Measurements from ENCODE around the gene STAU1.
"Not testable (repeated sequence)": the region's sequence is repeated elsewhere in the genome, so short reads cannot be mapped to it uniquely, and the experiment has no call there.

STAU1 gene

DNA sequence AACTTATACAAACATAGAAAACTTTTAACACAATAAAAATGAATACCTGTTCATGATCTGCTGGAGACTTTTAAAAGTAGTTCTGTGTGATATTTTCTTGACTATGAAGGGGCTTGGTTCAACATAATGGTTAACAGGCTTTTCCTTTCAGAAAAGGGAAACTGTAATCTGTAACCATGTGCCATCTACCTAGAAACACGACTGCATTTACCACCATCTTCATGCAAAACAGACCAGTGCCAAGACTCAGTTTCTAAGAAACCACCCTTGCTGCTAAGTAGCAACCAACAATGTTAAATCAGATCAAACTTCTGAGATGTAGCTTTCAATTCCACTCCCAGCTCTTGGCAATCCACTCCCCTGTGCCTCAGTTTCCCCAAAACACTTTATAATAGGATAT, 15.7 kb downstream of the STAU1 start:
- Histone ChIP-seq H3K4me3 (replicated peaks; ENCODE audit: low read depth, low read length) (no peak overlapping the region), H3K27me3 (replicated peaks; ENCODE audit: control insufficient read depth, insufficient read depth, low read length) (no peaks in the 10 kb centered on the region), H3K36me3 (ENCODE audit: control insufficient read depth, insufficient read depth, low read length) (no peaks in the 10 kb centered on the region; the same call in 1 of the 2 replicates)
- TF ChIP-seq CTCF (IDR thresholded peaks at IDR 0.05; ENCODE audit: insufficient read depth, low read length, poor library complexity, severe bottlenecking): no peak
- DNase-seq (ENCODE audit: extremely low read depth, insufficient read length): no peak

DNA sequence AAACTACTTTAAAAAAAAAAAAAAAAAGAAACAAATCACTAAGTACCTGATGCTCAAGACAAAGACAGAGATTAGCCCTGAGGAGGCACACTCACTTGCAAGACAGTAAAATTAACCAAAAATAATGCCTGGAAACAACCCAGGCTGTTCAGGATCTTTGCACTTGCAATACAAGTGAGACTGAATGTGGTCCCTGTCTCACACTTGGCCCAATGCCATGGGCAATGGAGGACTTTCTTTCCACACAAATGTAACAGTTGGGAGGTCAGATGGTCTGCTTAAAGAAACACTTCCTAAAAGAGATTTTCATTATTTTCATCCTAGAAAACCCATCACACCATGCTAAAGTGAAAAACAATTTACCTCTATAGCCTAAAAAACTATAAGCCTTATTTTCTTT, 16.2 kb downstream of the STAU1 start:
- TF ChIP-seq CTCF (IDR thresholded peaks at IDR 0.05; ENCODE audit: insufficient read depth, low read length, poor library complexity, severe bottlenecking): no peak
- no peak overlapping the region for H3K4me3 ChIP-seq (replicated peaks; ENCODE audit: low read depth, low read length)
- H3K36me3 ChIP-seq (ENCODE audit: control insufficient read depth, insufficient read depth, low read length): no peaks in the 10 kb centered on the region; the same call in 1 of the 2 replicates
- no peak for DNase-seq (ENCODE audit: extremely low read depth, insufficient read length)
- H3K27me3 ChIP-seq (replicated peaks; ENCODE audit: control insufficient read depth, insufficient read depth, low read length): no peaks in the 10 kb centered on the region

DNA sequence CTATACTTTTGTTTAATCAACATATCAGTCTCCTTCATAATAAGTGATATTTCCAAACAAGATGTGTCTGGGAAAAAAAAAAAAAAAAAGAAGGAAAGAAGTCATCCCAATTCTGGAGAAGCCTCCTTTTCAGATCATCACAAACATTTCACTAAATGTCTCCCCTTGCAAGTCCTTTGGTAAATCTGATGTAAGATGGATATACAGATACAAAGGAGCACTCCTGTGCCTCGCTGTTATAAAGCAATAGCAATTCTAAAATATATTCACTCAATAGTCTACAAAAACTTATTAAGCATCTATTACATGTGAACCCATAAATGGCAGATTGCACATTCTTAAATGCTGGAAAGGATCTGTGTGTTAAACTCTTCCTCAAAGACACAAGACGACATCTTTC, 17.4 kb downstream of the STAU1 start:
- no peaks in the 10 kb centered on the region; the same call in 1 of the 2 replicates for H3K36me3 ChIP-seq (ENCODE audit: control insufficient read depth, insufficient read depth, low read length)
- no peak overlapping the region for H3K4me3 ChIP-seq (replicated peaks; ENCODE audit: low read depth, low read length)
- no peak for TF ChIP-seq CTCF (IDR thresholded peaks at IDR 0.05; ENCODE audit: insufficient read depth, low read length, poor library complexity, severe bottlenecking)
- no peak for DNase-seq (ENCODE audit: extremely low read depth, insufficient read length)
- no peaks in the 10 kb centered on the region for H3K27me3 ChIP-seq (replicated peaks; ENCODE audit: control insufficient read depth, insufficient read depth, low read length)

- no peak for DNase-seq (ENCODE audit: extremely low read depth, insufficient read length)
- Histone ChIP-seq H3K27me3 (replicated peaks; ENCODE audit: control insufficient read depth, insufficient read depth, low read length) (no peaks in the 10 kb centered on the region), H3K36me3 (ENCODE audit: control insufficient read depth, insufficient read depth, low read length) (no peaks in the 10 kb centered on the region; the same call in 1 of the 2 replicates), H3K4me3 (replicated peaks; ENCODE audit: low read depth, low read length) (no peak overlapping the region)
- TF ChIP-seq CTCF (IDR thresholded peaks at IDR 0.05; ENCODE audit: insufficient read depth, low read length, poor library complexity, severe bottlenecking): no peak
These were observed 18.6 kb downstream of the STAU1 start for GRCh38 chr20:49169547-49169946.

- not testable (repeated sequence) for H3K36me3 ChIP-seq (ENCODE audit: control insufficient read depth, insufficient read depth, low read length); DNase-seq (ENCODE audit: extremely low read depth, insufficient read length); H3K4me3 ChIP-seq (replicated peaks; ENCODE audit: low read depth, low read length); H3K27me3 ChIP-seq (replicated peaks; ENCODE audit: control insufficient read depth, insufficient read depth, low read length)
These were observed 19.3 kb downstream of the STAU1 start for GRCh38 chr20:49168864-49169263.

GRCh38 chr20:49167811-49168507, 20.2 kb downstream of the STAU1 start:
- TF ChIP-seq CTCF (IDR thresholded peaks at IDR 0.05; ENCODE audit: insufficient read depth, low read length, poor library complexity, severe bottlenecking): no peak
- H3K4me3 ChIP-seq (replicated peaks; ENCODE audit: low read depth, low read length): peak overlapping the region; percentile 49
- H3K27me3 ChIP-seq (replicated peaks; ENCODE audit: control insufficient read depth, insufficient read depth, low read length): no peaks in the 10 kb centered on the region
- no peak for DNase-seq (ENCODE audit: extremely low read depth, insufficient read length)
- peaks cover 4% of the 10 kb centered on the region for H3K36me3 ChIP-seq (ENCODE audit: control insufficient read depth, insufficient read depth, low read length)

Measured in GM06990 (cell line).